Caco-2 (cell line): ENCODE measurements around the gene TFB2M. TPM values are rescaled to one million over a fixed set of nuclear protein-coding genes. Genes with fewer than 3 reads are reported as not detected.
A peak's percentile ranks its signal among the peaks of the same experiment; 100 is the strongest.
"Not testable (repeated sequence)": the region's sequence is repeated elsewhere in the genome, so short reads cannot be mapped to it uniquely, and the experiment has no call there.

Source experiments
- BruUV-seq: library from RNA; stranded (reverse); fragments of 400-500 nt; replicated peaks from 2 replicates; lab custom pipeline; 2021; lab: Mats Ljungman, UMichigan
- CTCF ChIA-PET: fragments of 300-600 bp; sonication (Branson Sonifier 250); formaldehyde crosslinking; loops from one replicate; lab custom pipeline; 2022; ENCODE audit warnings: antibody characterized with exemption; lab: Charles Lee
- POLR2A ChIA-PET: fragments of 300-600 bp; sonication (Branson Sonifier 250); formaldehyde crosslinking; loops from one replicate; lab custom pipeline; 2022; ENCODE audit warnings: antibody characterized with exemption; lab: Charles Lee
- DNase-seq, 2 experiments: peaks; one replicate each; pipeline versions ENCODE4 v3.0.0 to v3.0.0-alpha.2; 2020 to 2022
- H3K27me3 ChIP-seq: replicated peaks from 2 replicates; pipeline ENCODE4 v1.6.0; 2011; ENCODE audit warnings: low read length; ENCODE audit not compliant: control insufficient read depth, insufficient read depth
- H3K36me3 ChIP-seq: 2 replicates; pipeline ENCODE4 v1.5.1; 2011; ENCODE audit warnings: low read length; ENCODE audit not compliant: control insufficient read depth, insufficient read depth
- H3K4me1 ChIP-seq: fragments of 250-450 bp; sonication (Bioruptor Pico); 2 replicates; pipeline ENCODE4 v1.5.1; 2020; ENCODE audit warnings: mild to moderate bottlenecking
- H3K4me3 ChIP-seq: 2 replicates; pipeline ENCODE4 v1.5.1; 2011; ENCODE audit warnings: low read depth, mild to moderate bottlenecking, control low read depth, low read length
- H3K9me3 ChIP-seq: fragments of 250-450 bp; sonication (Bioruptor Pico); 2 replicates; pipeline ENCODE4 v1.5.1; 2020; ENCODE audit warnings: mild to moderate bottlenecking, moderate library complexity
- H3K27ac Mint-ChIP-seq: one replicate; pipeline ENCODE4 v1.8.0; 2022; ENCODE audit warnings: mixed read lengths; ENCODE audit not compliant: unreplicated experiment
- H3K27me3 Mint-ChIP-seq: one replicate; pipeline ENCODE4 v1.8.0; 2022; ENCODE audit warnings: mixed read lengths; ENCODE audit not compliant: insufficient read depth, unreplicated experiment
- H3K36me3 Mint-ChIP-seq: one replicate; pipeline ENCODE4 v1.8.0; 2022; ENCODE audit warnings: mild to moderate bottlenecking, mixed read lengths; ENCODE audit not compliant: insufficient read depth, unreplicated experiment
- H3K4me1 Mint-ChIP-seq: one replicate; pipeline ENCODE4 v1.8.0; 2022; ENCODE audit warnings: low read depth, mixed read lengths; ENCODE audit not compliant: unreplicated experiment
- H3K4me3 Mint-ChIP-seq: one replicate; pipeline ENCODE4 v1.8.0; 2022; ENCODE audit warnings: mild to moderate bottlenecking, moderate library complexity, mixed read lengths; ENCODE audit not compliant: unreplicated experiment
- H3K9me3 Mint-ChIP-seq: one replicate; pipeline ENCODE4 v1.8.0; 2022; ENCODE audit warnings: mixed read lengths; ENCODE audit not compliant: unreplicated experiment
- CTCF ChIP-seq, 2 experiments: fragments of 200-600 bp in 1 of 2; IDR thresholded peaks; 1 replicate in 1 of 2; 2 replicates in 1 of 2; pipeline versions ENCODE4 v1.5.1 to v1.8.0; 2011 to 2022; ENCODE audit warnings: antibody characterized with exemption in 1 of 2, control low read depth in 1 of 2, inconsistent platforms in 1 of 2, low read depth in 1 of 2, low read length in 1 of 2, mild to moderate bottlenecking in 1 of 2, moderate library complexity in 1 of 2; ENCODE audit not compliant: insufficient read depth in 1 of 2, severe bottlenecking in 1 of 2, unreplicated experiment in 1 of 2
- intact Hi-C: fragments of 100-400 bp; cut with micrococcal nuclease; formaldehyde crosslinking; loops from one replicate; pipeline ENCODE4 v1.10.0; 2022; ENCODE audit not compliant: unreplicated experiment
- total RNA-seq: library from RNA; stranded (reverse); gene quantifications from 2 replicates; pipeline ENCODE4 v1.2.3, GENCODE V29; 2022

TFB2M gene
- total RNA-seq, 1 experiment from 2014 or later, result 23.9 TPM

- Histone ChIP-seq H3K4me3 (peak overlapping the region; percentile 5; the same call in 1 of the 2 replicates), H3K36me3 (no peaks in the 10 kb centered on the region), H3K27me3 (no peaks in the 10 kb centered on the region), H3K4me1 (peaks cover 15% of the 10 kb centered on the region; the same call in 1 of the 2 replicates), H3K9me3 (no peaks in the 10 kb centered on the region)
- BruUV-seq, result no TSS peak
- intact Hi-C loops, result loop anchor here (1.0 to 5.0 kb wide), 3 partner anchors 25 to 101 kb away; partner anchors contain the start of genes CNST, SMYD3 and TFB2M
- H3K4me1 Mint-ChIP-seq, result no peaks in the 10 kb centered on the region
- POLR2A ChIA-PET, result interaction anchor here (0.8 kb wide), 1 partner anchor 41 kb away, joined by 3 read pairs; no protein-coding TSS in a partner anchor
- H3K27ac Mint-ChIP-seq, result peak overlapping the region; percentile 70
- peak overlapping the region; percentile 63 for H3K4me3 Mint-ChIP-seq
- no peaks in the 10 kb centered on the region for H3K9me3 Mint-ChIP-seq
- CTCF ChIA-PET, result no interaction called here
- peak in 1 of 2 experiments; percentile 33 for TF ChIP-seq CTCF (IDR thresholded peaks at IDR 0.05; ENCODE audit: insufficient read depth in 1 of 2, low read depth in 1 of 2, low read length in 1 of 2, severe bottlenecking in 1 of 2, unreplicated experiment in 1 of 2)
- peaks cover 14% of the 10 kb centered on the region for H3K36me3 Mint-ChIP-seq
- no peaks in the 10 kb centered on the region for H3K27me3 Mint-ChIP-seq
- peak; percentile 89 to 91 for DNase-seq
Observed at GRCh38 chr1:246608616-246609376, 42.7 kb upstream of the TFB2M start.

- Mint-ChIP-seq H3K4me3 (no peak overlapping the region), H3K27ac (peak overlapping the region; percentile 70), H3K4me1 (no peaks in the 10 kb centered on the region), H3K27me3 (no peaks in the 10 kb centered on the region), H3K9me3 (no peaks in the 10 kb centered on the region), H3K36me3 (peaks cover 9% of the 10 kb centered on the region)
- H3K36me3 ChIP-seq, result no peaks in the 10 kb centered on the region
- intact Hi-C loops, result loop anchor here (5.0 kb wide), 1 partner anchor 100 kb away; the partner anchor contains the start of gene SMYD3
- POLR2A ChIA-PET, result no interaction called here
- H3K9me3 ChIP-seq, result peaks cover 5% of the 10 kb centered on the region; the same call in 1 of the 2 replicates
- no peaks in the 10 kb centered on the region for H3K27me3 ChIP-seq
- peaks cover 15% of the 10 kb centered on the region; the same call in 1 of the 2 replicates for H3K4me1 ChIP-seq
- BruUV-seq, result no TSS peak
- H3K4me3 ChIP-seq, result no peak overlapping the region
- CTCF ChIA-PET, result no interaction called here
- DNase-seq, result no peak
- no peak for TF ChIP-seq CTCF (IDR thresholded peaks at IDR 0.05; ENCODE audit: insufficient read depth in 1 of 2, low read depth in 1 of 2, low read length in 1 of 2, severe bottlenecking in 1 of 2, unreplicated experiment in 1 of 2)
Observed at GRCh38 chr1:246607462-246607861, 41.4 kb upstream of the TFB2M start.

GRCh38 chr1:246605231-246605630 lies 39.2 kb upstream of the TFB2M start:
- peaks cover 15% of the 10 kb centered on the region; the same call in 1 of the 2 replicates for H3K4me1 ChIP-seq
- H3K4me3 Mint-ChIP-seq, H3K27ac Mint-ChIP-seq, BruUV-seq, H3K36me3 ChIP-seq, H3K9me3 Mint-ChIP-seq, H3K9me3 ChIP-seq, H3K27me3 Mint-ChIP-seq, H3K4me3 ChIP-seq, POLR2A ChIA-PET, DNase-seq, H3K36me3 Mint-ChIP-seq, H3K4me1 Mint-ChIP-seq, CTCF ChIA-PET, H3K27me3 ChIP-seq: not testable (repeated sequence)
- intact Hi-C loops, result loop anchor here (5.0 kb wide), 1 partner anchor 98 kb away; the partner anchor contains the start of gene SMYD3
